Heart left ventricle (tissue), 16 donors: ENCODE data around the gene SLC44A5. TPM values are rescaled to one million over a fixed set of nuclear protein-coding genes. Genes with fewer than 3 reads are reported as not detected.
A peak's percentile ranks its signal among the peaks of the same experiment; 100 is the strongest.

Source experiments
- ATAC-seq, 4 donors: fragments of 200-7000 bp; cut with Tn5 transposase; one replicate each; pipeline ENCODE4 v1.9.1; 2020 to 2022; ENCODE audit warnings: moderate library complexity in 4 of 4, mild to moderate bottlenecking in 3 of 4, moderate number of reproducible peaks in 1 of 4
- DNase-seq, 5 donors: peaks; one replicate each; pipeline ENCODE4 v3.0.0-alpha.2; 2020
- H3K27ac ChIP-seq, 12 donors: fragments of 200-600 bp; sonication (generic) in 4 of 12; one replicate each; pipeline versions ENCODE4 v1.5.0 to v1.8.0; 2016 to 2022; ENCODE audit warnings: mild to moderate bottlenecking in 2 of 12
- H3K27me3 ChIP-seq, 9 donors: fragments of 200-600 bp; sonication (generic) in 2 of 9; one replicate each; pipeline versions ENCODE4 v1.5.1 to v1.8.0; 2016 to 2022; ENCODE audit warnings: mild to moderate bottlenecking in 3 of 9
- H3K36me3 ChIP-seq, 9 donors: fragments of 200-600 bp; sonication (generic) in 2 of 9; one replicate each; pipeline versions ENCODE4 v1.5.0 to v1.8.0; 2018 to 2022; ENCODE audit warnings: mild to moderate bottlenecking in 2 of 9
- H3K4me1 ChIP-seq, 12 donors: fragments of 200-600 bp; sonication (generic) in 4 of 12; one replicate each; pipeline versions ENCODE4 v1.5.0 to v1.8.0; 2016 to 2022; ENCODE audit warnings: mild to moderate bottlenecking in 3 of 12
- H3K4me3 ChIP-seq, 12 donors: fragments of 200-600 bp; sonication (generic) in 4 of 12; one replicate each; pipeline versions ENCODE4 v1.5.0 to v1.8.0; 2017 to 2022; ENCODE audit warnings: mild to moderate bottlenecking in 9 of 12, moderate library complexity in 4 of 12
- H3K9me3 ChIP-seq, 12 donors: fragments of 200-600 bp; sonication (generic) in 4 of 12; one replicate each; pipeline versions ENCODE4 v1.5.0 to v1.8.0; 2016 to 2022; ENCODE audit warnings: mild to moderate bottlenecking in 1 of 12
- CTCF ChIP-seq, 12 donors: fragments of 200-600 bp; sonication (generic) in 4 of 12; IDR thresholded peaks; one replicate each; pipeline versions ENCODE4 v1.5.0 to v1.8.0; 2018 to 2022; ENCODE audit warnings: antibody characterized with exemption in 12 of 12, mild to moderate bottlenecking in 5 of 12
- POLR2A ChIP-seq, 2 donors: fragments of 450-650 bp; IDR thresholded peaks; one replicate each; pipeline ENCODE4 v1.6.1; 2017; ENCODE audit warnings: antibody characterized with exemption in 2 of 2, mild to moderate bottlenecking in 2 of 2, moderate library complexity in 2 of 2
- WGBS, 4 donors: extraction: QIAGEN DNeasy Blood & Tissue Kit in 2 of 4; methylation state at CpG; one replicate each; pipeline versions ENCODE4 v1.1.5 to v1.1.7; 2013 to 2018; 5-methylcytosine and 5-hydroxymethylcytosine counted together
- intact Hi-C, 10 donors: fragments of 100-400 bp; cut with DNase I; formaldehyde crosslinking; loops; one replicate each; pipeline versions ENCODE4 v1.11.1 to v1.14.2; 2022
- polyA plus RNA-seq, 2 donors: library from polyadenylated mRNA; stranded (reverse); fragments of 200-250 nt; gene quantifications; one replicate each; pipeline ENCODE4 v1.2.3, GENCODE V29; 2013
- total RNA-seq, 9 donors: library from RNA; depleted of rRNA in 2 of 9; stranded (reverse); fragments of >200 nt in 2 of 9; fragmentation: NEBNext Ultra II Directional in 3 of 9; extraction: Animal tissue kit (Norgen Biotek cat#: 25700) in 3 of 9; gene quantifications; one replicate each; pipeline versions ENCODE4 v1.1.0 to v1.2.4, GENCODE V29; 2016 to 2023
- donor health status: ischemic (EF 13 %, LVEDD 7.1; RV severe dilation, severe dysfunction).
- donor health status: healthy with polysubstance abuse.
- donor health status: DM: no; HTN: yes; CAD: no.
- donor health status: DM: no; HTN: no; CAD: no.
- donor health status: ischemic (EF 25% LVEDD 6.9; RV normal size, moderate dysfunction).
- donor health status: ischemic (EF 25% LVEDD 5.7; RV mildly dilated, moderate dysfunction).
- donor health status: healthy.
- donor health status: DM: yes; HTN: yes; CAD: no.
- donor health status: ischemic (EF 35%, LVEDD 5.7; RV mildly dilated, moderate dysfunction).
- donor health status: nonischemic (EF 11% LVEDD 7.7; RV severe dilation, severe dysfunction).
- donor health status: DM: yes; HTN: yes; CAD: no.
- donor health status: PGD.
- donor health status: ischemic (EF 29% LVEDD 5.4; RV normal size, mild dysfunction).
- donor health status: nonischemic (EF 23%, LVEDD 6.1; RV moderate dilation, normal function).

The SLC44A5 gene
- total and polyA plus RNA-seq, 11 donors: 0.07 to 7.5 (median 1.8) TPM; not detected in 1

- intact Hi-C loops: no loop called here
- DNase-seq (no peak), ATAC-seq (no peak)
- TF ChIP-seq POLR2A (IDR thresholded peaks at IDR 0.05): no peak
- TF ChIP-seq CTCF (IDR thresholded peaks at IDR 0.05): no peak
- Histone ChIP-seq H3K4me1 (no peaks in the 10 kb centered on the region), H3K27ac (no peak overlapping the region), H3K9me3 (peaks cover 0 to 3% (median 0%) of the 10 kb centered on the region in 12 donors), H3K36me3 (no peaks in the 10 kb centered on the region), H3K27me3 (no peaks in the 10 kb centered on the region), H3K4me3 (no peak overlapping the region)
- 53 to 70% (median 66%) methylated on average over 1 of the region's 1 CpG for WGBS, 4 donors
Observed at GRCh38 chr1:75275631-75276030, 335.3 kb downstream of the SLC44A5 start.

GRCh38 chr1:75274920-75275506 is 335.9 kb downstream of the SLC44A5 start:
- H3K4me1 ChIP-seq: no peaks in the 10 kb centered on the region
- DNase-seq: no peak
- intact Hi-C loops: no loop called here
- H3K9me3 ChIP-seq: no peaks in the 10 kb centered on the region
- H3K27me3 ChIP-seq: no peaks in the 10 kb centered on the region
- no peak for ATAC-seq
- no peaks in the 10 kb centered on the region for H3K36me3 ChIP-seq
- TF ChIP-seq CTCF (IDR thresholded peaks at IDR 0.05) (no peak), POLR2A (IDR thresholded peaks at IDR 0.05) (no peak)
- H3K27ac ChIP-seq: no peak overlapping the region
- no peak overlapping the region for H3K4me3 ChIP-seq

- intact Hi-C loops: no loop called here
- H3K27ac ChIP-seq: no peak overlapping the region
- no peaks in the 10 kb centered on the region for H3K9me3 ChIP-seq
- H3K4me3 ChIP-seq: no peak overlapping the region
- H3K27me3 ChIP-seq: no peaks in the 10 kb centered on the region
- TF ChIP-seq POLR2A (IDR thresholded peaks at IDR 0.05) (no peak), CTCF (IDR thresholded peaks at IDR 0.05) (no peak)
- H3K4me1 ChIP-seq: no peaks in the 10 kb centered on the region
- WGBS, 4 donors: 76 to 91% (median 83%) methylated on average over 2 of the region's 2 CpGs
- H3K36me3 ChIP-seq: no peaks in the 10 kb centered on the region
- ATAC-seq (no peak), DNase-seq (no peak)
Observed at GRCh38 chr1:75273110-75273509, 337.8 kb downstream of the SLC44A5 start.

GRCh38 chr1:75265792-75266191 is 345.1 kb downstream of the SLC44A5 start:
- Histone ChIP-seq H3K9me3 (peaks cover 0 to 8% (median 0%) of the 10 kb centered on the region in 12 donors), H3K36me3 (no peaks in the 10 kb centered on the region), H3K27ac (no peak overlapping the region), H3K4me1 (no peaks in the 10 kb centered on the region), H3K4me3 (no peak overlapping the region), H3K27me3 (no peaks in the 10 kb centered on the region)
- ATAC-seq: peak in 1 of 4 donors; percentile 47
- TF ChIP-seq CTCF (IDR thresholded peaks at IDR 0.05): peak; percentile 27 to 65 (median 46)
- TF ChIP-seq POLR2A (IDR thresholded peaks at IDR 0.05): no peak
- no peak for DNase-seq
- WGBS, 4 donors: 9 to 13% (median 12%) methylated on average over 6 of the region's 6 CpGs
- intact Hi-C loops: loop anchor here in 9 of 10 donors (2.0 to 10.0 kb wide), 4 partner anchors 109 to 369 kb away; no protein-coding TSS in a partner anchor
